ENCODE results near the gene IPO5. TPM values are rescaled to one million over a fixed set of nuclear protein-coding genes. Genes with fewer than 3 reads are reported as not detected.

IPO5 gene
- total and polyA plus RNA-seq, 2 of the 8 experiments (the other 6 are each of a cell fraction or from before 2014, with no cell fraction given), result 143 to 410 TPM

DNA sequence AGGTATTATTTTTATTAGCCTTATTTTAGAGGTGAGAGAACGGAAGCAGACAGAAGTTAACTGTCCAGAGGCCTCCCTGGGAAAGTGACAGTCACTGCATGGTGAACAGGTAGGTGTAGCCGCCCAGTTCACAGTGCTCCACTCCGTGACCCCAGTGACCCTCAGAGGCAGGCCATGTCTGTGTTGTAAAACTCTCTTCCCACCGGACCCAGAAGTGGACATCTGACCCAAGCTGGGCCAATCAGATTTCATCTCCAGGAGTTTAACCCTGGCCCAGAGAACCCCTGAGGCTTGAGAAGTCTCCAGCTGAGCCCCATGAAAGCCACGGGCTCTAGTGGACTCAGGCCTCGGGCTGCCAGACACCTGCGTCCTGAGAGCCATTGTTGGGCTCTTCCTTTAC is 105.8 kb downstream of the IPO5 start:
- Histone ChIP-seq H2AK5ac (ENCODE audit: low read depth, low read length) (no peak overlapping the region), H2BK5ac (ENCODE audit: low read depth, low read length) (no peak overlapping the region), H3K4me1 (replicated peaks in 1 of 4; ENCODE audit: control insufficient read depth in 3 of 4, insufficient read depth in 4 of 4, low read length in 3 of 4) (peaks cover 0 to 6% (median 3%) of the 10 kb centered on the region in 4 experiments; a peak in 3 of 7 replicates), H2BK15ac (ENCODE audit: low read length) (no peak overlapping the region), H3K27ac (ENCODE audit: low read depth, low read length) (no peak overlapping the region), H3K4me2 (ENCODE audit: insufficient read depth in 1 of 2, low read depth in 2 of 2, low read length in 2 of 2) (no peak overlapping the region), H3K36me3 (ENCODE audit: control insufficient read depth in 2 of 4, insufficient read depth in 4 of 4, low read length in 3 of 4) (no peaks in the 10 kb centered on the region), H3K14ac (ENCODE audit: insufficient read length) (no peak overlapping the region), H3K56ac (replicated peaks; ENCODE audit: insufficient read length, low read depth, low read length) (no peak overlapping the region), H4K20me1 (replicated peaks in 1 of 2; ENCODE audit: control insufficient read depth in 1 of 2, insufficient read depth in 2 of 2, low read length in 2 of 2) (peaks cover 0 to 4% of the 10 kb centered on the region in 2 experiments), H3K4me3 (ENCODE audit: extremely low read depth in 1 of 4, insufficient read depth in 2 of 4, low read depth in 3 of 4, low read length in 4 of 4) (no peak overlapping the region), H3K9ac (replicated peaks in 1 of 4; ENCODE audit: extremely low read depth in 1 of 4, low read depth in 3 of 4, low read length in 3 of 4) (no peak overlapping the region), H2AFZ (ENCODE audit: low read length) (no peak overlapping the region; the same call in 1 of the 2 replicates), H4K5ac (ENCODE audit: insufficient read length, low read depth, low read length) (no peak overlapping the region), H2BK12ac (ENCODE audit: low read depth, low read length) (no peak overlapping the region), H4K8ac (ENCODE audit: extremely low read depth, insufficient read depth, low read length) (no peak overlapping the region), H3K23me2 (ENCODE audit: low read depth, low read length) (peaks cover 4% of the 10 kb centered on the region), H3K79me1 (ENCODE audit: low read depth, low read length) (no peaks in the 10 kb centered on the region), H3K27me3 (replicated peaks in 1 of 4; ENCODE audit: control insufficient read depth in 3 of 4, extremely low read depth in 1 of 4, insufficient read depth in 3 of 4, low read length in 3 of 4) (0 out of 7 replicates have a peak, but pooled peaks cover 0 to 3% (median 0%) of the 10 kb centered on the region in 4 experiments), H3K4ac (replicated peaks; ENCODE audit: insufficient read length, low read depth, low read length) (no peak overlapping the region), H3K23ac (ENCODE audit: insufficient read length) (no peak overlapping the region), H4K91ac (replicated peaks; ENCODE audit: insufficient read length, low read length) (no peak overlapping the region), H2BK120ac (replicated peaks; ENCODE audit: low read depth, low read length) (no peak overlapping the region), H3K79me2 (ENCODE audit: control insufficient read depth in 1 of 2, insufficient read depth in 2 of 2, low read length in 2 of 2) (no peaks in the 10 kb centered on the region), H2BK20ac (ENCODE audit: low read length) (no peak overlapping the region), H3K9me3 (ENCODE audit: insufficient read depth in 2 of 2, low read depth in 1 of 2, low read length in 1 of 2) (no peaks in the 10 kb centered on the region), H3K18ac (ENCODE audit: extremely low read depth, low read length) (no peak overlapping the region)
- TF ChIP-seq SRF (IDR thresholded peaks at IDR 0.05; ENCODE audit: low read depth, low read length) (no peak), RAD21 (IDR thresholded peaks at IDR 0.05 in 1 of 2, conservative IDR thresholded peaks at IDR 0.05 in 1 of 2; ENCODE audit: low read depth in 2 of 2, low read length in 2 of 2) (no peak), ASH2L (IDR thresholded peaks at IDR 0.05; ENCODE audit: low read length) (no peak), GTF2F1 (IDR thresholded peaks at IDR 0.05; ENCODE audit: borderline replicate concordance, low read depth, low read length) (no peak)
- no peak for FAIRE-seq
- CTCF ChIA-PET (ENCODE audit: partially characterized antibody), result interaction anchor here (0.6 to 2.9 kb wide), 2 partner anchors 9 to 25 kb away, joined by 3 to 8 read pairs; no protein-coding TSS in a partner anchor
- POLR2A ChIA-PET (ENCODE audit: partially characterized antibody), result no interaction called here
- WGBS, 2 experiments (ENCODE audit: extremely low coverage in 1 of 2, insufficient coverage in 1 of 2, insufficient read length in 1 of 2, insufficient replicate concordance in 2 of 2, low coverage in 1 of 2, low lambda C conversion rate in 2 of 2, missing lambda C conversion rate in 1 of 2), result 87% methylated on average over 7 of the region's 7 CpGs; no CpG with 5 or more reads in 1 of the 2 experiments
- no peak for DNase-seq (ENCODE audit: low read depth in 1 of 2, low spot score in 2 of 2)
